ENCODE results near the gene RINL.
"Not testable (repeated sequence)": the region's sequence is repeated elsewhere in the genome, so short reads cannot be mapped to it uniquely, and the experiment has no call there.

RINL gene

DNA sequence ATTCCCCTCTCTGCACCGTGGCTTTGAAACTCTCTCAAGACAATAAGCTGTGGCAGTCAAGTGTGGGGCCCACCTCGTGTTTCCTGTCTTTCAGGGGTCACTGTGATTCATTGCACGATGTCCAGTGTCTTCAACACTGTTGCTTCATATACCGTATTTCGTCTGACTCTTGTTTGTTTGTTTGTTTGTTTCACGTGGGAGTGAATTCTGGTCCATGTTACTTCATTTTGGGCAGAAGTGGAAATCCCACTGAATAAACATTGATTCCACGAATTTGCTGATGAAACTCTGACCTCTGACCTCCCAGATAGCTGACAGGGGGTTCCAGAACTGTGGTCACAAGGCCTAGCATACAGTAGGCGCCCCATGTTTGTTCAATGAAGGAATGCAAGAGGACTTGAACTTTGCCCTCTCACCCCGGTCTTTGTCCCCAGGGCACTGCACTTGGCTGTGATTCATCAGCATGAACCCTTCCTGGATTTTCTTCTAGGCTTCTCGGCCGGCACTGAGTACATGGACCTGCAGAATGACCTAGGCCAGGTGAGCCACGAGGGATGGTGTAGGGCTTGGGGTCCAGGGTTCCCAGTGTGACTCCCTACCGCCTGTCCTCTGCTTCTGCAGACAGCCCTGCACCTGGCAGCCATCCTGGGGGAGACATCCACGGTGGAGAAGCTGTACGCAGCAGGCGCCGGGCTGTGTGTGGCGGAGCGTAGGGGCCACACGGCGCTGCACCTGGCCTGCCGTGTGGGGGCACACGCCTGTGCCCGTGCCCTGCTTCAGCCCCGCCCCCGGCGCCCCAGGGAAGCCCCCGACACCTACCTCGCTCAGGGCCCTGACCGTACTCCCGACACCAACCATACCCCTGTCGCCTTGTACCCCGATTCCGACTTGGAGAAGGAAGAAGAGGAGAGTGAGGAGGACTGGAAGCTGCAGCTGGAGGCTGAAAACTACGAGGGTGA lies 26.8 kb upstream of the RINL start:
- no peak for DNase-seq

- DNase-seq = no peak
Measured at GRCh38 chr19:38901683-38902082, 23.6 kb upstream of the RINL start.

DNA sequence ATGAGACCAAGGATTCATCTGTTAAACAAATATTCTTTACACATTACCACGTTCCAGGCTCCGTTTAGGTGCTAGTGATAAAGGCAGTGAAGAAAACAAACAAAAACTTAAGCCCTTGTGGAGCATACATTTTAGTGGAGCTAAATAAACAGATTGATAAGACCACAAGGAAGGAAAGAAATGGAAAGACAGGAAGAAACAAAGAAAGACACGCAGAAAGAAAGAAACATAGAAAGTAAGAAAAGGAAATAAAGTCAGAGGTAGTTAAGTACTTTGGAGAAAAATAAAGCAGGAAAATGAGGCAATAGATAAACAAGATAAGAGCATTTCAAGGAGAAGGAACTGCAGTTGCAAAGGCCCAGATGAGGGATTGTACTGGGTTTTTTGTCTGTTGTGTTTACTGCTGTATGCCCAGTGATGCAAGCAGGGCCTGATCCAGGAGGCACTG lies 22.7 kb upstream of the RINL start:
- DNase-seq = no peak

DNA sequence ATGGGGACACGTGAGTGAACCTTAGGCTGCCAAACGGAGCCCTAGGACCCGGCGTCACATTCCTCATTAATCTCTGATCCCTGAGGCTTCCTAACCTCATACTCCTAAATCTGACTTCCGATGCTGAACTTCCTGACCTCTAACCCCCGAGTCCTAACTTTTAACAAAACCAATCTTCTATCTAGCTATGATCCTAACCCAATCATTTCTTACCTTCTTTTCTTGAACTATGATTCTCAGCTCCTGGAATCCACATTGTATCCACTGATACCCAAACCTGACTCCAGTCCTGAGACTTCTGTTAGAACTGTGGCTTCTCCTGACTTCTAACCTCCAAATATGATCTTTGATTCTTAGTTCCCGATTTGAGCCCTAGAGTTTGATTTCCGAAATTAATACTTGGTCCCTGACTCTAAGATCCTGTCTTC lies 22.1 kb upstream of the RINL start:
- DNase-seq = no peak

GRCh38 chr19:38899447-38900201 lies 21.5 kb upstream of the RINL start, which contains the start of the genes NFKBIB and SIRT2:
NFKBIB (plus strand) TSS chr19:38899969; CDS start chr19:38900033, 64 bp downstream.
SIRT2 (minus strand) TSS chr19:38899618; CDS start chr19:38899521, 97 bp downstream.
- peak; percentile 100 for DNase-seq

DNA sequence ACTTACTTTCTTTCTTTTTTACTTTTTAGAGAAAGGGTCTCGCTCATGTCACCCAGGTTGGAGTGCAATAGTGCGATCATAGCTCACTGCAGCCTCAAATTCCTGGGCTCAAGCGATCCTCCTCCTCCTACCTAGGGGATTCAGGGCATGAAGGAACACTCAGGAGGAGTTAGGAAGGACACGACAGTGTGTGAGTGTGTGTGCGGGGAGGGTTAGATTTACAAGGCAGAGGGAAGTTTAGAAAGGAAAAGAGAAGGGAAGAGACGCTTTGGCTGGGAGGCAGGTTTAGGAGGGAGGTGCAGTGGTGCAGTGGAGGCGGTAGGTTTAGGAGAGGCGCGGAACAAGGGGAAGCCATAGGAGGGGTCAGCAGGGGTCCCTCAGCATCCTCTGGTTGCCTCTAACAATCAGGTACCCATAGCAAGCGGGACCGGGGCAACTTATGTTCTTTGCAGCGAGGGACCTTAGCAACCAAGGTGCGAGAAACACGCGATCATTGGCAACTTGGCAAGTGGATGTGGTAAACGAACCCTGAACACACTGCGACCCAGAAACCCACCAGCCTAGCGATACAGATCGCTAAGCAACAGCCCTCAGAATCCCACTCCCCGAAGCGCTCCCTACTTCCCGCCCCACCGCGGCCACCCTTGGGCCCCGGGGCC lies 20.8 kb upstream of the RINL start:
- DNase-seq = no peak

DNA sequence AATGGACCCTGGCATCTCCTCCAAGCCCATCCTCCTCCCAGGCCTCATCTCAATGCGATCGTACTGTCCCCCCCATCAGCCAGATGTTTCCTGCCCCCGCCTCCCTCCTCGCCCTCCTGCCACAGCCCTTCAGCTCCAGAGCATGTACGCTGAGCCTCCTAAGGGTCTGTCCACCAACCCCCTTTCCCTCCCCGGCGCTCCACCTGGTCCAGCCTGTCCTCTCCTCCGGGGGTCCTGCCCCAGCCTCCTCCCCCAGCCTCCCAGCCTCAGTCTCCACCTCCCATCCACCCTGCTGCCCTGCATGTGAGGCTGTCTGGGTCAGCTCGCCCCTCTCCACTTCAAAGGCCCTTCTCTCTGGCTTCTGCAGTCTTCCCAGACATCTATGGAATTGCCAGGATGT lies 16.9 kb upstream of the RINL start:
- DNase-seq = no peak

DNA sequence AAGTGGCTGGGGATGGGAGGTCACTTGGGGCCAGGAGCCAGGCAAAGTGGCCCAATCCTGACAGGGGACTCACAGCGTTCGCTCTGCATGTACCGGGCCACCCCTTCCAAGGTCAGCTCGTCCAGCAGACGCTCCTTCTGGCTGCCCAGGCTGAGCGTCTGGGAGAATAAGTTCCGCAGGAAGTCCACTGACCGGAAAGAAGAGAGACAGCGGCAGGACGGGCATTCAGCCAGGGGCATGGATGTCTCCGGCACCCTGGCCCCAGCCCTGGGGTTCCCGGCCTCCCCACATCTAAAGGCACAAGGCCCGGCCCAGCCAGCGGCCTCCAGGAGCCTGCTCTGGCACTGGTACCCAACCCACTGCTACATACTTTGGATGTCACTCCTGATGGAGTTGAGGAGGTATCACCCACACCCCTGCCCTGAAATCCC lies 15.3 kb upstream of the RINL start:
- no peak for DNase-seq

DNA sequence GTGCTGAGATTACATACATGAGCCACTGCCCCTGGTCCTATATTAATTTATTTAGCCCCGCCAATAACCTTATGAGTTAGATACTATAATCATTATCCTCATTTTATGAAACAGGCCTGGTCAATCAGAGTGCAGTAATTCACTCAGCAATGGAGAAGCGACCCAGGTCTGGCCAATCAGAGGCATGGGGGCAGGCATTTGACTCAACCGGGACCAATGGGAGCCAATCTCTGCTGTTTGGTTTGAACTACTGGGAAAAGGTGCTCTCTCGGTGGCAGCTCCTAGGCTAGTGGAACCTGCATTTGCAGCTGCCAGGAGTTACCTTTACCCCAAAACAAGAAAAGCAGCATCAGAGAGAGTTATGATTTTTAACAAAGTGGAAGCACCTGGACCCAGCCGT lies 14.8 kb upstream of the RINL start:
- no peak for DNase-seq

- no peak for DNase-seq
Measured at GRCh38 chr19:38891771-38892170, 13.7 kb upstream of the RINL start.

DNA sequence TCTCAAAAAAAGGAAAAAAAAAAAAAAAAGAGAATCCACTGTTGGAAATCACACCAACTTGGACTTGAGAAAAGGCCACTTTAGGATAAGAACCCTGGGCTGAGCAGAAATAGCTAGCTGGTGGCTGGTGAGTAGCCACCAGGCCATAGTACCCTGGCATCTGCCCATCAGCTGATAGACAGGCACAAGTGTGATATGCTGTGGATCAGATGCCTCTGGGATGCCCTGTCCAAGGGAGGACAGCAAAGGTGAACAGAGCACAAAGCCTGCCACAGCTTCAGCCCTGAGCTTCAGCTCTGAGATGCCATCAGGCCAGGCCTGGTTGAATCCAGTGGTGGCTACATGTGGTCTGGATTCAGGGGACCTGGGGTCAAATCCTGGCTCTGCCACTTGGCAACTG lies 12.6 kb upstream of the RINL start:
- no peak for DNase-seq

GRCh38 chr19:38889803-38890202 lies 11.7 kb upstream of the RINL start:
- no peak for DNase-seq

GRCh38 chr19:38888876-38889275 lies 10.8 kb upstream of the RINL start:
- DNase-seq = no peak

- DNase-seq = not testable (repeated sequence)
Measured at GRCh38 chr19:38884691-38885090, 6.6 kb upstream of the RINL start.

DNA sequence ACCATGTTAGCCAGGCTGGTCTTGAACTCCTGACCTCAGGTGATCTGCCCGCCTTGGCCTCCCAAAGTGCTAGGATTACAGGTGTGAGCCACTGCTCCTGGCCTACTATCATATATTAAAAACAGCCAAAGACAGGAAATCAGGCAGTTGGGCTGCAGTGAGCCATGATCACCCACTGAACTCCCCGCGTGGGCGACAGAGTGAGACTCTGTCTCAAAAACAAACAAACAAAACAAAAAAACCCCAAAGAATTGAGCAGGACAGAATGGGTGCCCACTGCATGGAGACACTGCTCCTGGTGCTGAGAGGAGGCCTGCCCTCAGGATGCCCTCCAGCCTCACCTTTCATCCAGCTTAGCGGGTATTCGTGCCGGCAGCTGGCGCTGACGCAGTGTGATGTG lies 5.2 kb upstream of the RINL start:
- no peak for DNase-seq

- no peak for DNase-seq
Measured at GRCh38 chr19:38880882-38881609, 3.0 kb upstream of the RINL start.

GRCh38 chr19:38880076-38880881 lies 2.2 kb upstream of the RINL start:
- DNase-seq = no peak

GRCh38 chr19:38879400-38879751 lies 1.3 kb upstream of the RINL start:
- DNase-seq = no peak

- no peak for DNase-seq
Measured at GRCh38 chr19:38878575-38879399, 712 bp upstream of the RINL start.

- DNase-seq = no peak
Measured at GRCh38 chr19:38875656-38876395, 2.2 kb downstream of the RINL start.
